GM10266 (cell line): ENCODE measurements around the gene PPP3CA.

ENCODE experiments used
- DNase-seq: peaks from one replicate; pipeline ENCODE4 v3.0.0; 2012; ENCODE audit errors: extremely low spot score
- CTCF ChIP-seq: IDR thresholded peaks from 2 replicates; pipeline ENCODE4 v1.5.1; 2012; ENCODE audit warnings: mild to moderate bottlenecking, low read depth; ENCODE audit not compliant: control insufficient read depth, insufficient read depth; ENCODE audit errors: missing control alignments

The PPP3CA gene

GRCh38 chr4:101315786-101316185 is 31.5 kb downstream of the PPP3CA start:
- no peak for DNase-seq
- no peak for TF ChIP-seq CTCF

- no peak for TF ChIP-seq CTCF
- no peak for DNase-seq
Measured at GRCh38 chr4:101315041-101315440, 32.3 kb downstream of the PPP3CA start.

DNA sequence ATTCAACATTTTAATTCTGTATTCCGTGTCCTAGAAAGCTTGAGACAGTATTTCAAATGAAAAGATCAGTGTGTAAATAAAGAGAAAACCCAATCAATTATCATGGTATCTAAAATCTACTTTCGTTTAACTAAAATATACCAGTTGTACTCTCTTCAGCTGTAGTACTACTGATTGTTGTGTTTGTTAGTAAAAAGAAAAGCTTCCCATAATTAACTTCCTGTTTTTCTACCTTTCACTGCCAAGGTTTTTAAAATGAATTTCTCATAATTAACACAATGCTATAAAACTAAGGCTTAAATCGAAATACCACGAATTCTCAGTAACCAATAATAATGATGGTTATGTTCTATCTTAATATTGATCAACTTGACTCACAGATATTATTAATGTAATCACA is 37.4 kb downstream of the PPP3CA start:
- no peak for TF ChIP-seq CTCF
- DNase-seq, result no peak

GRCh38 chr4:101307899-101308298 is 39.4 kb downstream of the PPP3CA start:
- no peak for TF ChIP-seq CTCF
- no peak for DNase-seq

GRCh38 chr4:101306764-101307615 is 40.3 kb downstream of the PPP3CA start:
- no peak for TF ChIP-seq CTCF
- DNase-seq, result no peak

GRCh38 chr4:101306225-101306624 is 41.1 kb downstream of the PPP3CA start:
- DNase-seq, result no peak
- no peak for TF ChIP-seq CTCF

- no peak for DNase-seq
Measured at GRCh38 chr4:101304916-101305315, 42.4 kb downstream of the PPP3CA start.

More at GRCh38 chr4:101304916-101305315, 42.4 kb downstream of the PPP3CA start:
- TF ChIP-seq CTCF, result no peak
